H1 (cell line): ENCODE data around the gene ZNF620. TPM values are rescaled to one million over a fixed set of nuclear protein-coding genes. Genes with fewer than 3 reads are reported as not detected.

Source experiments
- CTCF ChIA-PET: fragments of 300-600 bp; sonication (Branson Sonifier 250); formaldehyde crosslinking; loops from one replicate; lab custom pipeline; 2021; ENCODE audit not compliant: partially characterized antibody; lab: Charles Lee
- POLR2A ChIA-PET: fragments of 300-600 bp; sonication (Branson Sonifier 250); formaldehyde crosslinking; loops from one replicate; lab custom pipeline; 2021; ENCODE audit warnings: inconsistent platforms; ENCODE audit not compliant: partially characterized antibody; lab: Charles Lee
- DNase-seq, 2 experiments: peaks; one replicate each; pipeline versions ENCODE4 v3.0.0 to v3.0.0-alpha.2; 2010 to 2022; ENCODE audit warnings: low spot score in 2 of 2, low read depth in 1 of 2, mixed read lengths in 1 of 2
- FAIRE-seq: peaks from 2 replicates; lab custom pipeline; 2011; peaks lifted over from hg19 to GRCh38; lab: Jason Lieb, UNC
- H2AFZ ChIP-seq: 2 replicates; pipeline ENCODE4 v1.8.1; 2012; ENCODE audit warnings: low read length, inconsistent platforms
- H2AK5ac ChIP-seq: 2 replicates; pipeline ENCODE4 v1.6.1; 2013; ENCODE audit warnings: low read depth, low read length
- H2BK120ac ChIP-seq: replicated peaks from 2 replicates; pipeline ENCODE3; 2013; ENCODE audit warnings: low read depth, low read length, inconsistent platforms
- H2BK12ac ChIP-seq: 2 replicates; pipeline ENCODE4 v1.6.1; 2013; ENCODE audit warnings: low read depth, low read length
- H2BK15ac ChIP-seq: 2 replicates; pipeline ENCODE4 v1.6.1; 2013; ENCODE audit warnings: low read length
- H2BK20ac ChIP-seq: 2 replicates; pipeline ENCODE4 v1.6.1; 2013; ENCODE audit warnings: low read length
- H2BK5ac ChIP-seq: 2 replicates; pipeline ENCODE4 v1.6.1; 2013; ENCODE audit warnings: low read depth, low read length
- H3K14ac ChIP-seq: 2 replicates; pipeline ENCODE4 v1.6.1; 2013; ENCODE audit warnings: inconsistent platforms; ENCODE audit not compliant: insufficient read length
- H3K18ac ChIP-seq: 2 replicates; pipeline ENCODE4 v1.6.1; 2013; ENCODE audit warnings: low read length; ENCODE audit errors: extremely low read depth
- H3K23ac ChIP-seq: 2 replicates; pipeline ENCODE4 v1.6.1; 2013; ENCODE audit warnings: inconsistent platforms; ENCODE audit not compliant: insufficient read length
- H3K23me2 ChIP-seq: 2 replicates; pipeline ENCODE4 v1.6.1; 2013; ENCODE audit warnings: low read depth, low read length
- H3K27ac ChIP-seq: 2 replicates; pipeline ENCODE4 v1.6.1; 2011; ENCODE audit warnings: low read depth, low read length, inconsistent platforms
- H3K27me3 ChIP-seq, 4 experiments: replicated peaks in 1 of 4; 1 replicate in 1 of 4; 2 replicates in 3 of 4; pipeline versions ENCODE4 v1.6.1 to v1.8.1; 2011 to 2013; ENCODE audit warnings: low read length in 3 of 4, mild to moderate bottlenecking in 3 of 4, inconsistent platforms in 2 of 4, mixed read lengths in 2 of 4, moderate library complexity in 1 of 4; ENCODE audit not compliant: control insufficient read depth in 3 of 4, insufficient read depth in 3 of 4; ENCODE audit errors: extremely low read depth in 1 of 4
- H3K36me3 ChIP-seq, 4 experiments: 2 replicates each; pipeline versions ENCODE4 v1.6.1 to v1.8.1; 2011 to 2013; ENCODE audit warnings: mild to moderate bottlenecking in 4 of 4, low read length in 3 of 4, moderate library complexity in 2 of 4, control low read depth in 1 of 4, inconsistent platforms in 1 of 4; ENCODE audit not compliant: insufficient read depth in 4 of 4, control insufficient read depth in 2 of 4
- H3K4ac ChIP-seq: replicated peaks from 2 replicates; pipeline ENCODE3; 2013; ENCODE audit warnings: low read length, low read depth, mixed read lengths, inconsistent platforms; ENCODE audit not compliant: insufficient read length
- H3K4me1 ChIP-seq, 4 experiments: replicated peaks in 1 of 4; 1 replicate in 1 of 4; 2 replicates in 3 of 4; pipeline versions ENCODE4 v1.6.1 to v1.8.1; 2011 to 2013; ENCODE audit warnings: low read length in 3 of 4, inconsistent platforms in 2 of 4, mixed read lengths in 1 of 4; ENCODE audit not compliant: insufficient read depth in 4 of 4, control insufficient read depth in 3 of 4
- H3K4me2 ChIP-seq, 2 experiments: 2 replicates each; pipeline versions ENCODE4 v1.6.1 to v1.8.1; 2011 to 2013; ENCODE audit warnings: low read depth in 2 of 2, low read length in 2 of 2, control low read depth in 1 of 2, inconsistent platforms in 1 of 2, mild to moderate bottlenecking in 1 of 2; ENCODE audit not compliant: insufficient read depth in 1 of 2
- H3K4me3 ChIP-seq, 4 experiments: fragments of 200-600, 300-600 bp in 1 of 4; sonication (generic), shearing (Covaris generic), sonication (Bioruptor Twin) in 1 of 4; 2 replicates each; pipeline versions ENCODE4 v1.5.1 to v1.8.1; 2011 to 2016; ENCODE audit warnings: low read length in 4 of 4, low read depth in 3 of 4, control low read depth in 2 of 4, inconsistent platforms in 2 of 4, mild to moderate bottlenecking in 2 of 4, mixed read lengths in 1 of 4, moderate library complexity in 1 of 4; ENCODE audit not compliant: insufficient read depth in 2 of 4; ENCODE audit errors: extremely low read depth in 1 of 4
- H3K56ac ChIP-seq: replicated peaks from 2 replicates; pipeline ENCODE3; 2013; ENCODE audit warnings: low read depth, mild to moderate bottlenecking, mixed read lengths, low read length, inconsistent platforms; ENCODE audit not compliant: insufficient read length
- H3K79me1 ChIP-seq: 2 replicates; pipeline ENCODE4 v1.6.1; 2013; ENCODE audit warnings: low read depth, low read length, control low read depth
- H3K79me2 ChIP-seq, 2 experiments: 2 replicates each; pipeline versions ENCODE4 v1.6.1 to v1.8.1; 2012 to 2013; ENCODE audit warnings: low read length in 2 of 2, mild to moderate bottlenecking in 2 of 2, inconsistent platforms in 1 of 2; ENCODE audit not compliant: insufficient read depth in 2 of 2, control insufficient read depth in 1 of 2
- H3K9ac ChIP-seq, 4 experiments: replicated peaks in 1 of 4; 1 replicate in 1 of 4; 2 replicates in 3 of 4; pipeline versions ENCODE4 v1.6.1 to v1.8.1; 2011 to 2013; ENCODE audit warnings: low read depth in 3 of 4, low read length in 3 of 4, control low read depth in 2 of 4, mild to moderate bottlenecking in 2 of 4, moderate library complexity in 2 of 4, inconsistent platforms in 1 of 4; ENCODE audit errors: extremely low read depth in 1 of 4
- H3K9me3 ChIP-seq, 2 experiments: 2 replicates each; pipeline versions ENCODE4 v1.6.1 to v1.8.1; 2012 to 2013; ENCODE audit warnings: mild to moderate bottlenecking in 2 of 2, moderate library complexity in 2 of 2, control low read depth in 1 of 2, inconsistent platforms in 1 of 2, low read depth in 1 of 2, low read length in 1 of 2, mixed read lengths in 1 of 2; ENCODE audit not compliant: insufficient read depth in 2 of 2
- H4K20me1 ChIP-seq, 2 experiments: replicated peaks in 1 of 2; 2 replicates each; pipeline versions ENCODE3 to v1.8.1; 2011 to 2013; ENCODE audit warnings: inconsistent platforms in 2 of 2, low read length in 2 of 2, mild to moderate bottlenecking in 1 of 2; ENCODE audit not compliant: insufficient read depth in 2 of 2, control insufficient read depth in 1 of 2
- H4K5ac ChIP-seq: 2 replicates; pipeline ENCODE4 v1.6.1; 2013; ENCODE audit warnings: low read length, low read depth, mixed read lengths, inconsistent platforms; ENCODE audit not compliant: insufficient read length
- H4K8ac ChIP-seq: 2 replicates; pipeline ENCODE4 v1.8.0; 2013; ENCODE audit warnings: mild to moderate bottlenecking, moderate library complexity, low read length, inconsistent platforms; ENCODE audit not compliant: insufficient read depth; ENCODE audit errors: extremely low read depth
- H4K91ac ChIP-seq: replicated peaks from 2 replicates; pipeline ENCODE3; 2013; ENCODE audit warnings: low read length, mixed read lengths, inconsistent platforms; ENCODE audit not compliant: insufficient read length
- ATF2 ChIP-seq: IDR thresholded peaks from 2 replicates; pipeline ENCODE4 v1.6.1; 2012; ENCODE audit warnings: low read length, inconsistent platforms
- BRCA1 ChIP-seq: IDR thresholded peaks from 2 replicates; pipeline ENCODE4 v1.6.1; 2012; ENCODE audit warnings: low read depth, low read length, improper control_type of control experiment
- CTBP2 ChIP-seq: IDR thresholded peaks from 2 replicates; pipeline ENCODE4 v1.7.0; 2011; ENCODE audit warnings: borderline replicate concordance, mild to moderate bottlenecking, moderate library complexity, mixed read lengths, low read length; ENCODE audit not compliant: insufficient read depth, insufficient read length
- EP300 ChIP-seq, 2 experiments: IDR thresholded peaks; 1 replicate in 1 of 2; 2 replicates in 1 of 2; pipeline ENCODE4 v1.6.1; 2011 to 2012; ENCODE audit warnings: low read depth in 2 of 2, low read length in 2 of 2, mild to moderate bottlenecking in 2 of 2, borderline replicate concordance in 1 of 2, inconsistent platforms in 1 of 2, moderate library complexity in 1 of 2
- JUN ChIP-seq: IDR thresholded peaks from 2 replicates; pipeline ENCODE4 v1.6.1; 2011; ENCODE audit warnings: low read depth, mild to moderate bottlenecking, improper control_type of control experiment, low read length
- SIN3A ChIP-seq, 2 experiments: IDR thresholded peaks in 1 of 2; conservative IDR thresholded peaks in 1 of 2; 2 replicates each; pipeline ENCODE4 v1.6.1; 2011 to 2012; ENCODE audit warnings: low read length in 2 of 2, improper control_type of control experiment in 1 of 2, low read depth in 1 of 2, mild to moderate bottlenecking in 1 of 2
- SIRT6 ChIP-seq: IDR thresholded peaks from one replicate; pipeline ENCODE4 v1.7.1; 2012; ENCODE audit warnings: low read length, inconsistent platforms
- SIX5 ChIP-seq: IDR thresholded peaks from 2 replicates; pipeline ENCODE4 v1.6.1; 2011; ENCODE audit warnings: mild to moderate bottlenecking, low read depth, low read length
- SP4 ChIP-seq: IDR thresholded peaks from 2 replicates; pipeline ENCODE4 v1.6.1; 2012; ENCODE audit warnings: low read length, inconsistent platforms
- TCF12 ChIP-seq: IDR thresholded peaks from 2 replicates; pipeline ENCODE4 v1.6.1; 2011; ENCODE audit warnings: low read depth, mild to moderate bottlenecking, low read length
- TEAD4 ChIP-seq: IDR thresholded peaks from 2 replicates; pipeline ENCODE4 v1.6.1; 2012; ENCODE audit warnings: low read depth, low read length, inconsistent platforms, mixed read lengths
- WGBS, 2 experiments: shearing (Covaris generic) in 1 of 2; methylation state at CpG; one replicate each; pipeline versions ENCODE4 v1.1.6 to v1.1.7; 2013 to 2015; ENCODE audit warnings: low lambda C conversion rate in 2 of 2, mixed read lengths in 2 of 2, inconsistent platforms in 1 of 2, low coverage in 1 of 2, missing lambda C conversion rate in 1 of 2; ENCODE audit not compliant: insufficient replicate concordance in 2 of 2, insufficient coverage in 1 of 2, insufficient read length in 1 of 2; ENCODE audit errors: extremely low coverage in 1 of 2, missing lambda C conversion rate in 1 of 2; 5-methylcytosine and 5-hydroxymethylcytosine counted together
- polyA plus RNA-seq, 7 experiments: library from polyadenylated mRNA; depleted of rRNA in 3 of 7; stranded (reverse) in 5 of 7; unstranded in 2 of 7; fragments of >200 nt in 5 of 7; fragments of 200-250 nt in 2 of 7; gene quantifications; 1 replicate in 5 of 7; 2 replicates in 1 of 7; 4 replicates in 1 of 7; pipeline versions ENCODE4 v1.2.1 to v1.2.3, GENCODE V29; 2011 to 2013; ENCODE audit warnings: missing spikeins in 2 of 7, mixed read lengths in 2 of 7
- total RNA-seq: library from RNA; stranded (reverse); fragmentation: NEBNext Ultra II Directional; extraction: Animal tissue kit (Norgen Biotek cat#: 25700); gene quantifications from 2 replicates; pipeline ENCODE4 v1.2.1, GENCODE V29; 2021
- TF ChIP-seq, protein P1 (sequence below): IDR thresholded peaks from 2 replicates; pipeline ENCODE4 v1.6.1; 2012; ENCODE audit warnings: inconsistent platforms

ZNF620 gene
- total and polyA plus RNA-seq, 2 of the 8 experiments (the other 6 are each of a cell fraction or from before 2014, with no cell fraction given), result 5.1 to 20.2 TPM

- Histone ChIP-seq H4K91ac (no peak overlapping the region), H2BK12ac (no peak overlapping the region), H3K18ac (no peak overlapping the region), H3K27ac (no peak overlapping the region), H4K20me1 (no peaks in the 10 kb centered on the region), H4K5ac (no peak overlapping the region), H2BK120ac (no peak overlapping the region), H3K27me3 (no peaks in the 10 kb centered on the region), H2BK5ac (no peak overlapping the region), H3K36me3 (no peaks in the 10 kb centered on the region), H3K23ac (no peak overlapping the region), H3K9ac (no peak overlapping the region), H3K79me1 (no peaks in the 10 kb centered on the region), H3K23me2 (0 out of 2 replicates have a peak, but pooled peaks cover 3% of the 10 kb centered on the region), H3K4me3 (no peak overlapping the region), H2AFZ (no peak overlapping the region), H2BK20ac (no peak overlapping the region), H3K56ac (no peak overlapping the region), H3K4ac (no peak overlapping the region), H3K9me3 (no peaks in the 10 kb centered on the region), H3K4me2 (no peak overlapping the region), H2AK5ac (no peak overlapping the region), H3K79me2 (peaks cover 0 to 8% of the 10 kb centered on the region in 2 experiments; a peak in 2 of 4 replicates), H3K4me1 (no peaks in the 10 kb centered on the region; a peak in 2 of 7 replicates), H4K8ac (no peak overlapping the region), H2BK15ac (no peak overlapping the region), H3K14ac (no peak overlapping the region)
- FAIRE-seq (no peak), DNase-seq (no peak)
- WGBS, 2 experiments, result 79% methylated on average over 2 of the region's 2 CpGs; no CpG with 5 or more reads in 1 of the 2 experiments
- ChIA-PET POLR2A (interaction anchor here (0.8 to 2.8 kb wide), 3 partner anchors 8 to 39 kb away, joined by 3 to 8 read pairs (median 3); partner anchors contain the start of gene ZNF621), CTCF (no interaction called here)
- TF ChIP-seq SIRT6 (no peak), JUN (no peak), ATF2 (no peak), TCF12 (no peak), TEAD4 (no peak), SP4 (no peak), SIN3A (conservative IDR thresholded peaks at IDR 0.05 in 1 of 2, IDR thresholded peaks at IDR 0.05 in 1 of 2; ENCODE audit: low read depth in 1 of 2, low read length in 2 of 2) (no peak), SIX5 (no peak), CTBP2 (no peak), EP300 (IDR thresholded peaks at IDR 0.05; ENCODE audit: borderline replicate concordance in 1 of 2, low read depth in 2 of 2, low read length in 2 of 2) (no peak), BRCA1 (no peak)
- TF ChIP-seq, protein P1, sequence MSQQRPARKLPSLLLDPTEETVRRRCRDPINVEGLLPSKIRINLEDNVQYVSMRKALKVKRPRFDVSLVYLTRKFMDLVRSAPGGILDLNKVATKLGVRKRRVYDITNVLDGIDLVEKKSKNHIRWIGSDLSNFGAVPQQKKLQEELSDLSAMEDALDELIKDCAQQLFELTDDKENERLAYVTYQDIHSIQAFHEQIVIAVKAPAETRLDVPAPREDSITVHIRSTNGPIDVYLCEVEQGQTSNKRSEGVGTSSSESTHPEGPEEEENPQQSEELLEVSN, result no peak
Observed at GRCh38 chr3:40502034-40502433, 3.8 kb upstream of the ZNF620 start.
